HG03064 (cell line): ENCODE data around the gene MMP14.
"Not testable (repeated sequence)": the region's sequence is repeated elsewhere in the genome, so short reads cannot be mapped to it uniquely, and the experiment has no call there.

Source experiments
- ATAC-seq: cut with Tn5 transposase; IDR thresholded peaks from one replicate; pipeline ENCODE4 v1.9.1; 2021; ENCODE audit warnings: low read depth; ENCODE audit not compliant: unreplicated experiment

The MMP14 gene

GRCh38 chr14:22813145-22813544 is 23.2 kb upstream of the MMP14 start:
- ATAC-seq = no peak

GRCh38 chr14:22814373-22814772 is 22.0 kb upstream of the MMP14 start:
- no peak for ATAC-seq

GRCh38 chr14:22814941-22815713 is 21.3 kb upstream of the MMP14 start, which contains the start of gene SLC7A7:
Gene SLC7A7, minus strand, starts transcription at chr14:22815435. Its CDS starts 2,037 bp downstream, at chr14:22813398.
- no peak for ATAC-seq

- no peak for ATAC-seq
Observed at GRCh38 chr14:22819151-22819988, 17.0 kb upstream of the MMP14 start.

GRCh38 chr14:22820731-22821130 is 15.7 kb upstream of the MMP14 start:
- no peak for ATAC-seq

GRCh38 chr14:22821193-22822015 is 15.0 kb upstream of the MMP14 start:
- no peak for ATAC-seq

- ATAC-seq = no peak
Observed at GRCh38 chr14:22822016-22822570, 14.3 kb upstream of the MMP14 start.

GRCh38 chr14:22822571-22823098 is 13.8 kb upstream of the MMP14 start:
- ATAC-seq = no peak

GRCh38 chr14:22824711-22825359 is 11.6 kb upstream of the MMP14 start:
- ATAC-seq = no peak

- ATAC-seq = not testable (repeated sequence)
Observed at GRCh38 chr14:22829076-22829660, 7.2 kb upstream of the MMP14 start.

GRCh38 chr14:22829661-22830442 is 6.5 kb upstream of the MMP14 start, which contains the start of gene MRPL52:
Gene MRPL52, plus strand, starts transcription at chr14:22829887. Its CDS starts 26 bp downstream, at chr14:22829913.
- ATAC-seq = peak; percentile 88

- no peak for ATAC-seq
Observed at GRCh38 chr14:22830443-22831010, 5.9 kb upstream of the MMP14 start.

- no peak for ATAC-seq
Observed at GRCh38 chr14:22835505-22835904, 880 bp upstream of the MMP14 start.

- ATAC-seq = no peak
Observed at GRCh38 chr14:22837114-22837749, 847 bp downstream of the MMP14 start.

GRCh38 chr14:22837750-22838538 is 1.6 kb downstream of the MMP14 start:
- ATAC-seq = no peak

GRCh38 chr14:22838631-22839041 is 2.3 kb downstream of the MMP14 start:
- ATAC-seq = no peak
